Effector memory CD4-positive, alpha-beta T cell (primary cell): ENCODE results near the gene NFIA.

ENCODE experiments used
- DNase-seq, 3 donors: peaks; one replicate each; pipeline ENCODE4 v3.0.0-alpha.2; 2020
- H3K27ac ChIP-seq: 2 replicates; pipeline ENCODE4 v1.7.0; 2013; ENCODE audit warnings: mild to moderate bottlenecking, low read length, moderate library complexity; ENCODE audit not compliant: insufficient read depth, poor library complexity, severe bottlenecking
- H3K27me3 ChIP-seq: replicated peaks from 2 replicates; pipeline ENCODE4 v1.7.0; 2013; ENCODE audit warnings: mild to moderate bottlenecking, low read length; ENCODE audit not compliant: insufficient read depth, control insufficient read depth, poor library complexity, severe bottlenecking
- H3K36me3 ChIP-seq: 2 replicates; pipeline ENCODE4 v1.7.0; 2013; ENCODE audit warnings: mild to moderate bottlenecking, low read length, moderate library complexity; ENCODE audit not compliant: control insufficient read depth, insufficient read depth
- H3K4me1 ChIP-seq: 2 replicates; pipeline ENCODE4 v1.7.0; 2013; ENCODE audit warnings: low read length, mild to moderate bottlenecking; ENCODE audit not compliant: control insufficient read depth, insufficient read depth, poor library complexity, severe bottlenecking
- H3K4me3 ChIP-seq: 2 replicates; pipeline ENCODE4 v1.7.0; 2013; ENCODE audit warnings: low read length, low read depth, mild to moderate bottlenecking; ENCODE audit not compliant: insufficient read depth, poor library complexity, severe bottlenecking
- H3K9me3 ChIP-seq: 2 replicates; pipeline ENCODE4 v1.7.0; 2013; ENCODE audit warnings: mild to moderate bottlenecking, low read length, moderate library complexity; ENCODE audit not compliant: control insufficient read depth

The NFIA gene

GRCh38 chr1:61404597-61405376 lies 322.4 kb downstream of the NFIA start:
- DNase-seq = no peak
- Histone ChIP-seq H3K36me3 (peaks cover 5% of the 10 kb centered on the region), H3K9me3 (no peaks in the 10 kb centered on the region), H3K4me3 (no peak overlapping the region), H3K27ac (no peak overlapping the region), H3K4me1 (no peaks in the 10 kb centered on the region), H3K27me3 (no peaks in the 10 kb centered on the region)

- Histone ChIP-seq H3K27ac (no peak overlapping the region), H3K4me1 (no peaks in the 10 kb centered on the region), H3K27me3 (no peaks in the 10 kb centered on the region), H3K9me3 (no peaks in the 10 kb centered on the region), H3K36me3 (peaks cover 5% of the 10 kb centered on the region), H3K4me3 (no peak overlapping the region)
- DNase-seq = no peak
Measured at GRCh38 chr1:61406467-61406866, 324.1 kb downstream of the NFIA start.

- H3K9me3 ChIP-seq = no peaks in the 10 kb centered on the region
- H3K27me3 ChIP-seq = no peaks in the 10 kb centered on the region
- no peaks in the 10 kb centered on the region for H3K4me1 ChIP-seq
Measured at GRCh38 chr1:61412601-61413000, 330.2 kb downstream of the NFIA start.

GRCh38 chr1:61419196-61419595 lies 336.8 kb downstream of the NFIA start:
- no peak overlapping the region for H3K27ac ChIP-seq
- no peak overlapping the region for H3K4me3 ChIP-seq

More at GRCh38 chr1:61412601-61413000, 330.2 kb downstream of the NFIA start:
- Histone ChIP-seq H3K4me3 (no peak overlapping the region), H3K36me3 (no peaks in the 10 kb centered on the region), H3K27ac (no peak overlapping the region)
- DNase-seq = no peak

GRCh38 chr1:61419657-61420056 lies 337.3 kb downstream of the NFIA start:
- DNase-seq = no peak
- Histone ChIP-seq H3K36me3 (no peaks in the 10 kb centered on the region), H3K4me1 (no peaks in the 10 kb centered on the region), H3K27me3 (no peaks in the 10 kb centered on the region), H3K9me3 (no peaks in the 10 kb centered on the region), H3K27ac (no peak overlapping the region), H3K4me3 (no peak overlapping the region)

More at GRCh38 chr1:61419196-61419595, 336.8 kb downstream of the NFIA start:
- H3K4me1 ChIP-seq = no peaks in the 10 kb centered on the region
- H3K36me3 ChIP-seq = no peaks in the 10 kb centered on the region
- H3K27me3 ChIP-seq = no peaks in the 10 kb centered on the region
- H3K9me3 ChIP-seq = no peaks in the 10 kb centered on the region
- no peak for DNase-seq

- no peaks in the 10 kb centered on the region for H3K27me3 ChIP-seq
- no peak overlapping the region for H3K27ac ChIP-seq
- H3K4me1 ChIP-seq = no peaks in the 10 kb centered on the region
- no peak for DNase-seq
- no peak overlapping the region for H3K4me3 ChIP-seq
- H3K36me3 ChIP-seq = no peaks in the 10 kb centered on the region
- H3K9me3 ChIP-seq = no peaks in the 10 kb centered on the region
Measured at GRCh38 chr1:61420243-61420642, 337.9 kb downstream of the NFIA start.

- H3K27me3 ChIP-seq = no peaks in the 10 kb centered on the region
- H3K27ac ChIP-seq = no peak overlapping the region
- no peaks in the 10 kb centered on the region for H3K36me3 ChIP-seq
- H3K4me3 ChIP-seq = no peak overlapping the region
- H3K4me1 ChIP-seq = no peaks in the 10 kb centered on the region
- H3K9me3 ChIP-seq = no peaks in the 10 kb centered on the region
- no peak for DNase-seq
Measured at GRCh38 chr1:61420909-61421835, 338.8 kb downstream of the NFIA start.

GRCh38 chr1:61423643-61424042 lies 341.3 kb downstream of the NFIA start:
- Histone ChIP-seq H3K27me3 (no peaks in the 10 kb centered on the region), H3K4me3 (no peak overlapping the region), H3K4me1 (no peaks in the 10 kb centered on the region), H3K9me3 (no peaks in the 10 kb centered on the region), H3K36me3 (no peaks in the 10 kb centered on the region), H3K27ac (no peak overlapping the region)
- no peak for DNase-seq

- Histone ChIP-seq H3K9me3 (no peaks in the 10 kb centered on the region), H3K4me1 (no peaks in the 10 kb centered on the region), H3K36me3 (no peaks in the 10 kb centered on the region), H3K4me3 (no peak overlapping the region), H3K27me3 (no peaks in the 10 kb centered on the region), H3K27ac (no peak overlapping the region)
- no peak for DNase-seq
Measured at GRCh38 chr1:61424382-61424781, 342.0 kb downstream of the NFIA start.

GRCh38 chr1:61425040-61425439 lies 342.7 kb downstream of the NFIA start:
- Histone ChIP-seq H3K27me3 (no peaks in the 10 kb centered on the region), H3K9me3 (no peaks in the 10 kb centered on the region), H3K27ac (no peak overlapping the region), H3K36me3 (no peaks in the 10 kb centered on the region), H3K4me3 (no peak overlapping the region), H3K4me1 (no peaks in the 10 kb centered on the region)
- no peak for DNase-seq
